SU-DHL-6 (cell line): ENCODE data around the gene ZDHHC4.
A peak's percentile ranks its signal among the peaks of the same experiment; 100 is the strongest.
"Not testable (repeated sequence)": the region's sequence is repeated elsewhere in the genome, so short reads cannot be mapped to it uniquely, and the experiment has no call there.

Source experiments
- H2AFZ ChIP-seq: fragments of 200-600 bp; sonication (generic); 2 replicates; pipeline ENCODE4 v1.6.1; 2014; ENCODE audit warnings: low read depth, mild to moderate bottlenecking, moderate library complexity, mixed read lengths, antibody characterized with exemption, low read length; ENCODE audit not compliant: severe bottlenecking
- H3F3A ChIP-seq: fragments of 200-600 bp; shearing (Covaris generic); 2 replicates; pipeline ENCODE4 v1.6.0; 2016; ENCODE audit warnings: antibody characterized with exemption, mild to moderate bottlenecking; ENCODE audit not compliant: insufficient read depth
- H3K27ac ChIP-seq: fragments of 200-600 bp; sonication (generic); 2 replicates; pipeline ENCODE4 v1.5.1; 2016; ENCODE audit warnings: low read depth, mild to moderate bottlenecking, low read length, moderate library complexity, mixed read lengths
- H3K27me3 ChIP-seq: fragments of 200-600 bp; sonication (generic), shearing (Covaris generic); 2 replicates; pipeline ENCODE4 v1.6.0; 2014; ENCODE audit warnings: mild to moderate bottlenecking, low read length
- H3K36me3 ChIP-seq: fragments of 200-600 bp; sonication (generic); 2 replicates; pipeline ENCODE4 v1.6.1; 2014; ENCODE audit warnings: mild to moderate bottlenecking, low read length, mixed read lengths
- H3K4me2 ChIP-seq: fragments of 300-600, 200-600 bp; shearing (Covaris generic), sonication (generic); 2 replicates; pipeline ENCODE4 v1.6.0; 2014; ENCODE audit warnings: low read length, low read depth, mild to moderate bottlenecking; ENCODE audit not compliant: poor library complexity, severe bottlenecking
- H3K4me3 ChIP-seq: fragments of 200-600 bp; sonication (generic); 2 replicates; pipeline ENCODE4 v1.5.1; 2014; ENCODE audit warnings: antibody characterized with exemption, low read length, mild to moderate bottlenecking, mixed read lengths; ENCODE audit not compliant: insufficient read depth, poor library complexity, severe bottlenecking
- H3K79me2 ChIP-seq: fragments of 200-600 bp; sonication (generic); 2 replicates; pipeline ENCODE4 v1.6.1; 2014; ENCODE audit warnings: mild to moderate bottlenecking, low read length, moderate library complexity; ENCODE audit not compliant: insufficient read depth
- H3K9ac ChIP-seq: fragments of 200-600 bp; sonication (generic); 2 replicates; pipeline ENCODE4 v1.7.0; 2014; ENCODE audit warnings: mild to moderate bottlenecking, low read length
- H3K9me2 ChIP-seq: fragments of 200-600 bp; sonication (generic); replicated peaks from 2 replicates; pipeline ENCODE4 v1.6.1; 2014; ENCODE audit warnings: low read length; ENCODE audit not compliant: insufficient read depth
- H3K9me3 ChIP-seq: fragments of 200-600 bp; sonication (generic); 2 replicates; pipeline ENCODE4 v1.6.1; 2014; ENCODE audit warnings: low read length, mixed read lengths; ENCODE audit not compliant: insufficient read depth
- H4K20me1 ChIP-seq: fragments of 200-600 bp; sonication (generic); 2 replicates; pipeline ENCODE4 v1.6.1; 2014; ENCODE audit warnings: low read depth, mild to moderate bottlenecking, antibody characterized with exemption, low read length, moderate library complexity, mixed read lengths
- CTCF ChIP-seq: fragments of 200-600 bp; sonication (generic); IDR thresholded peaks from one replicate; pipeline ENCODE4 v1.5.1; 2017; ENCODE audit warnings: antibody characterized with exemption, mild to moderate bottlenecking, low read length, moderate library complexity; ENCODE audit not compliant: insufficient read depth, poor library complexity, severe bottlenecking
- EZH2phosphoT487 ChIP-seq: fragments of 200-600 bp; sonication (generic), shearing (Covaris generic); conservative IDR thresholded peaks from 2 replicates; pipeline ENCODE4 v1.6.1; 2018; ENCODE audit warnings: mild to moderate bottlenecking, antibody characterized with exemption, low read length, moderate library complexity, mixed read lengths

The ZDHHC4 gene

GRCh38 chr7:6631605-6632004, 54.4 kb downstream of the ZDHHC4 start:
- Histone ChIP-seq H3K4me3 (no peak overlapping the region), H2AFZ (no peak overlapping the region), H3K9ac (no peak overlapping the region), H4K20me1 (no peaks in the 10 kb centered on the region), H3K4me2 (no peak overlapping the region), H3K9me3 (no peaks in the 10 kb centered on the region), H3K36me3 (no peaks in the 10 kb centered on the region), H3K27ac (no peak overlapping the region), H3F3A (peaks cover 9% of the 10 kb centered on the region; the same call in 1 of the 2 replicates), H3K9me2 (no peaks in the 10 kb centered on the region), H3K79me2 (no peaks in the 10 kb centered on the region), H3K27me3 (no peaks in the 10 kb centered on the region)
- TF ChIP-seq EZH2phosphoT487, result no peak
- TF ChIP-seq CTCF, result no peak

- H4K20me1 ChIP-seq, result no peaks in the 10 kb centered on the region
- H3K9me2 ChIP-seq, result no peaks in the 10 kb centered on the region
- no peak for TF ChIP-seq EZH2phosphoT487
- TF ChIP-seq CTCF, result no peak
- peaks cover 13% of the 10 kb centered on the region for H3K79me2 ChIP-seq
- no peaks in the 10 kb centered on the region for H3K9me3 ChIP-seq
- H3K4me2 ChIP-seq, result no peak overlapping the region
- no peak overlapping the region for H3K9ac ChIP-seq
- no peak overlapping the region for H3K27ac ChIP-seq
- no peaks in the 10 kb centered on the region for H3K27me3 ChIP-seq
- H3K4me3 ChIP-seq, result no peak overlapping the region
- H3F3A ChIP-seq, result peaks cover 9% of the 10 kb centered on the region; the same call in 1 of the 2 replicates
- H2AFZ ChIP-seq, result no peak overlapping the region
- H3K36me3 ChIP-seq, result no peaks in the 10 kb centered on the region
Observed at GRCh38 chr7:6634021-6634420, 56.8 kb downstream of the ZDHHC4 start.

- not testable (repeated sequence) for H3K4me2 ChIP-seq, H3K9ac ChIP-seq, H3K27me3 ChIP-seq, H3K27ac ChIP-seq, H2AFZ ChIP-seq, H4K20me1 ChIP-seq, H3K36me3 ChIP-seq, H3F3A ChIP-seq, H3K9me3 ChIP-seq, H3K9me2 ChIP-seq, H3K4me3 ChIP-seq
- peaks cover 18% of the 10 kb centered on the region for H3K79me2 ChIP-seq
Observed at GRCh38 chr7:6634971-6635370, 57.7 kb downstream of the ZDHHC4 start.

- H3K4me3 ChIP-seq, result peak within 1 kb of the TSS; percentile 68
- peaks cover 9% of the 10 kb centered on the region; the same call in 1 of the 2 replicates for H3F3A ChIP-seq
- peak within 1 kb of the TSS; percentile 65 for H3K4me2 ChIP-seq
- peak within 1 kb of the TSS; percentile 70 for H3K9ac ChIP-seq
- no peaks in the 10 kb centered on the region for H3K27me3 ChIP-seq
- H4K20me1 ChIP-seq, result no peaks in the 10 kb centered on the region
- H3K79me2 ChIP-seq, result peaks cover 28% of the 10 kb centered on the region
- TF ChIP-seq EZH2phosphoT487 (no peak), CTCF (no peak)
- H3K27ac ChIP-seq, result peak within 1 kb of the TSS; percentile 48
- H3K9me3 ChIP-seq, result no peaks in the 10 kb centered on the region
- peak within 1 kb of the TSS; percentile 87 for H2AFZ ChIP-seq
- no peaks in the 10 kb centered on the region for H3K9me2 ChIP-seq
- H3K36me3 ChIP-seq, result no peaks in the 10 kb centered on the region
Observed at GRCh38 chr7:6636741-6637543, 59.7 kb downstream of the ZDHHC4 start, which contains the start of gene ZNF316. Gene ZNF316 (plus strand): TSS chr7:6637318. CDS start chr7:6642410, 5,092 bp downstream.
